GM06990 (cell line): Measurements from ENCODE around the gene OGFOD3.
"Not testable (repeated sequence)": the region's sequence is repeated elsewhere in the genome, so short reads cannot be mapped to it uniquely, and the experiment has no call there.

Source experiments
- DNase-seq: peaks from one replicate; pipeline ENCODE4 v3.0.0-alpha.2; 2011; ENCODE audit not compliant: insufficient read length; ENCODE audit errors: extremely low read depth
- H3K27me3 ChIP-seq: replicated peaks from 2 replicates; pipeline ENCODE4 v1.6.0; 2011; ENCODE audit warnings: low read length; ENCODE audit not compliant: control insufficient read depth, insufficient read depth
- H3K36me3 ChIP-seq: 2 replicates; pipeline ENCODE4 v1.5.1; 2011; ENCODE audit warnings: low read length; ENCODE audit not compliant: control insufficient read depth, insufficient read depth
- H3K4me3 ChIP-seq: replicated peaks from 2 replicates; pipeline ENCODE4 v1.5.1; 2011; ENCODE audit warnings: low read depth, mild to moderate bottlenecking, control low read depth, low read length
- CTCF ChIP-seq: IDR thresholded peaks from 2 replicates; pipeline ENCODE4 v1.5.1; 2011; ENCODE audit warnings: low read length, control low read depth, mild to moderate bottlenecking, inconsistent platforms; ENCODE audit not compliant: insufficient read depth, poor library complexity, severe bottlenecking

OGFOD3 gene

GRCh38 chr17:82365606-82366295 lies 52.6 kb downstream of the OGFOD3 start:
- TF ChIP-seq CTCF: no peak
- H3K4me3 ChIP-seq: no peak overlapping the region

GRCh38 chr17:82361885-82362633 lies 56.3 kb downstream of the OGFOD3 start:
- Histone ChIP-seq H3K27me3 (no peaks in the 10 kb centered on the region), H3K4me3 (no peak overlapping the region), H3K36me3 (no peaks in the 10 kb centered on the region)
- DNase-seq: no peak
- TF ChIP-seq CTCF: no peak

More at GRCh38 chr17:82365606-82366295, 52.6 kb downstream of the OGFOD3 start:
- Histone ChIP-seq H3K36me3 (no peaks in the 10 kb centered on the region), H3K27me3 (no peaks in the 10 kb centered on the region)
- no peak for DNase-seq

- H3K4me3 ChIP-seq, H3K36me3 ChIP-seq, H3K27me3 ChIP-seq, DNase-seq: not testable (repeated sequence)
Observed at GRCh38 chr17:82359451-82360074, 58.8 kb downstream of the OGFOD3 start.

GRCh38 chr17:82358465-82359350 lies 59.7 kb downstream of the OGFOD3 start, which contains the start of gene TEX19:
Gene TEX19, plus strand, starts transcription at chr17:82359247. Its CDS starts 2,904 bp downstream, at chr17:82362151.
- no peak for DNase-seq
- no peak for TF ChIP-seq CTCF
- Histone ChIP-seq H3K27me3 (no peaks in the 10 kb centered on the region), H3K4me3 (no peak within 1 kb of the TSS), H3K36me3 (no peaks in the 10 kb centered on the region)

GRCh38 chr17:82357394-82357793 lies 61.0 kb downstream of the OGFOD3 start:
- no peak for DNase-seq
- Histone ChIP-seq H3K27me3 (no peaks in the 10 kb centered on the region), H3K36me3 (no peaks in the 10 kb centered on the region), H3K4me3 (no peak overlapping the region)
- no peak for TF ChIP-seq CTCF
